Sigmoid colon (tissue), 7 donors: Measurements from ENCODE around the gene NACC1. TPM values are rescaled to one million over a fixed set of nuclear protein-coding genes. Genes with fewer than 3 reads are reported as not detected.

Source experiments
- DNase-seq: peaks from one replicate; pipeline ENCODE4 v3.0.0-alpha.2; 2019
- H3K27ac ChIP-seq, 4 donors: fragments of 200-600 bp; sonication (generic); one replicate each; pipeline ENCODE4 v1.5.1; 2016 to 2019; ENCODE audit warnings: mild to moderate bottlenecking in 1 of 4
- H3K27me3 ChIP-seq, 3 donors: fragments of 200-600 bp; sonication (generic); one replicate each; pipeline ENCODE4 v1.5.1; 2019; ENCODE audit warnings: mild to moderate bottlenecking in 1 of 3
- H3K36me3 ChIP-seq, 4 donors: fragments of 200-600 bp; sonication (generic); one replicate each; pipeline ENCODE4 v1.5.1; 2016 to 2019
- H3K4me1 ChIP-seq, 4 donors: fragments of 200-600 bp; sonication (generic); one replicate each; pipeline ENCODE4 v1.5.1; 2017 to 2019
- H3K4me3 ChIP-seq, 4 donors: fragments of 200-600 bp; sonication (generic); one replicate each; pipeline ENCODE4 v1.5.1; 2017 to 2019; ENCODE audit warnings: mild to moderate bottlenecking in 2 of 4, moderate library complexity in 1 of 4
- H3K9me3 ChIP-seq, 4 donors: fragments of 200-600 bp in 3 of 4; sonication (generic) in 3 of 4; one replicate each; pipeline versions ENCODE4 v1.5.1 to v1.6.1; 2013 to 2019
- EP300 ChIP-seq, 4 donors: sonication (generic); formaldehyde crosslinking; IDR thresholded peaks; one replicate each; pipeline ENCODE4 v1.6.1; 2017; ENCODE audit warnings: antibody characterized with exemption in 4 of 4
- POLR2A ChIP-seq, 2 donors: fragments of 450-650 bp; IDR thresholded peaks; one replicate each; pipeline ENCODE4 v1.6.1; 2016; ENCODE audit warnings: antibody characterized with exemption in 2 of 2, mild to moderate bottlenecking in 2 of 2, moderate library complexity in 2 of 2
- POLR2AphosphoS5 ChIP-seq, 4 donors: sonication (generic); formaldehyde crosslinking; IDR thresholded peaks; one replicate each; pipeline ENCODE4 v1.6.1; 2017; ENCODE audit warnings: antibody characterized with exemption in 4 of 4
- WGBS, 2 donors: extraction: QIAGEN DNeasy Blood & Tissue Kit; methylation state at CpG; one replicate each; pipeline ENCODE4 v1.1.7; 2013; 5-methylcytosine and 5-hydroxymethylcytosine counted together
- intact Hi-C: fragments of 100-400 bp; cut with DNase I; formaldehyde crosslinking; loops from one replicate; pipeline ENCODE4 v1.15.1; 2023
- polyA plus RNA-seq, 3 donors: library from polyadenylated mRNA; stranded (reverse); fragments of 200-250 nt; gene quantifications; one replicate each; pipeline ENCODE4 v1.2.3, GENCODE V29; 2013
- total RNA-seq, 4 donors: library from RNA; depleted of rRNA; stranded (reverse); fragments of >200 nt; gene quantifications; one replicate each; pipeline ENCODE4 v1.1.0, GENCODE V29; 2016
- TF ChIP-seq, protein P1 (sequence below), 4 experiments: fragments of 450-650 bp in 3 of 4; fragments of 200-600 bp in 1 of 4; IDR thresholded peaks; one replicate each; pipeline ENCODE4 v1.5.1; 2016 to 2019; ENCODE audit warnings: antibody characterized with exemption in 4 of 4, mild to moderate bottlenecking in 3 of 4, moderate library complexity in 2 of 4
- donor health status: healthy with polysubstance abuse.
- donor health status: Bipolar disorder and iron deficiency.
- donor health status: healthy.

Gene NACC1
- total and polyA plus RNA-seq, 7 donors = 8.1 to 67.2 (median 18.8) TPM

DNA sequence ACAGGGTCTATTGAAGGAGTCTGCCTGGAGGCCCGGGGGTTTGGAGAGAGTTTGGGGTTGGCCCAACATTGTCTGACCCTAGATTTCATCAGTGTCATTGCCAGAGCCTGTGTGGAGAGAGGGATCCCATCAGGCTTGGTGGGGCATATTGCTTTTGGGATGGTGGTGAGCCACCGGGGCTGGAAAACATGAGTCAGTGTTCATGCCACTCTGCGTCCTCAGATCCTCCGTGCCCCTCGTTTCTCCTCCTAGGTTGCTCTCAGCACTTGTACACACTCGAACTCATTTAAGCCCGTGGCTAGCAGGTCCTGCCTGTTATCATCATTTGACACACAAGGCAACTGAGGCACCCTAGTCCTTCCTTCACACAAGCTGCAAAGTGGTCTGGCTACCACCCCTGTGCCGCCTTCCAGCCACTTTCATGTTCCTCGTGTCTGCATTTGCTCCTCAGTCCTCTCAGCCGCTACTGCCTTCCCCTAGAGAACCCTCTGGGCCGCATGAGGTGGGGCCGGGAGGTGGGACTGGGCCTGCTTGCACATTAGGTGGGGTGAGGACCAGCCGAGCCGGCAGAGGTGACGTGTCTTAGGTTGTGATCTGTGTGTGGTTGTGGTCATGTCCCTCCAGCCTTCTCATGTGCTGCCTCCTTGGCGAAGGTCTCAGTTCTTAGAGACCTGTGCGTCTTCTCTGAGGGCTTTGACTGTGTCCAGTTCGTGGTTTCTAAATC lies 3.6 kb downstream of the NACC1 start:
- Histone ChIP-seq H3K4me3 (no peak overlapping the region), H3K9me3 (no peaks in the 10 kb centered on the region), H3K27ac (no peak overlapping the region), H3K4me1 (peaks cover 0 to 33% (median 30%) of the 10 kb centered on the region in 4 donors), H3K27me3 (no peaks in the 10 kb centered on the region), H3K36me3 (peaks cover 0 to 7% (median 0%) of the 10 kb centered on the region in 4 donors)
- intact Hi-C loops = no loop called here
- DNase-seq = no peak
- TF ChIP-seq, protein P1, sequence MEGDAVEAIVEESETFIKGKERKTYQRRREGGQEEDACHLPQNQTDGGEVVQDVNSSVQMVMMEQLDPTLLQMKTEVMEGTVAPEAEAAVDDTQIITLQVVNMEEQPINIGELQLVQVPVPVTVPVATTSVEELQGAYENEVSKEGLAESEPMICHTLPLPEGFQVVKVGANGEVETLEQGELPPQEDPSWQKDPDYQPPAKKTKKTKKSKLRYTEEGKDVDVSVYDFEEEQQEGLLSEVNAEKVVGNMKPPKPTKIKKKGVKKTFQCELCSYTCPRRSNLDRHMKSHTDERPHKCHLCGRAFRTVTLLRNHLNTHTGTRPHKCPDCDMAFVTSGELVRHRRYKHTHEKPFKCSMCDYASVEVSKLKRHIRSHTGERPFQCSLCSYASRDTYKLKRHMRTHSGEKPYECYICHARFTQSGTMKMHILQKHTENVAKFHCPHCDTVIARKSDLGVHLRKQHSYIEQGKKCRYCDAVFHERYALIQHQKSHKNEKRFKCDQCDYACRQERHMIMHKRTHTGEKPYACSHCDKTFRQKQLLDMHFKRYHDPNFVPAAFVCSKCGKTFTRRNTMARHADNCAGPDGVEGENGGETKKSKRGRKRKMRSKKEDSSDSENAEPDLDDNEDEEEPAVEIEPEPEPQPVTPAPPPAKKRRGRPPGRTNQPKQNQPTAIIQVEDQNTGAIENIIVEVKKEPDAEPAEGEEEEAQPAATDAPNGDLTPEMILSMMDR (IDR thresholded peaks at IDR 0.05) = no peak
- no peak for TF ChIP-seq EP300 (IDR thresholded peaks at IDR 0.05)
- TF ChIP-seq POLR2A (IDR thresholded peaks at IDR 0.05) = no peak
- no peak for TF ChIP-seq POLR2AphosphoS5 (IDR thresholded peaks at IDR 0.05)
- WGBS, 2 donors = 83 to 85% methylated on average over 18 of the region's 18 CpGs

- Histone ChIP-seq H3K9me3 (no peaks in the 10 kb centered on the region), H3K27me3 (no peaks in the 10 kb centered on the region)
- TF ChIP-seq POLR2AphosphoS5 (IDR thresholded peaks at IDR 0.05) (no peak), POLR2A (IDR thresholded peaks at IDR 0.05) (no peak), EP300 (IDR thresholded peaks at IDR 0.05) (no peak)
- TF ChIP-seq, protein P1 (IDR thresholded peaks at IDR 0.05) = no peak
Measured at GRCh38 chr19:13122275-13122878, 4.3 kb downstream of the NACC1 start.

GRCh38 chr19:13122980-13123957 lies 5.2 kb downstream of the NACC1 start:
- Histone ChIP-seq H3K4me1 (peaks cover 0 to 23% (median 20%) of the 10 kb centered on the region in 4 donors), H3K27me3 (no peaks in the 10 kb centered on the region), H3K4me3 (no peak overlapping the region), H3K27ac (no peak overlapping the region), H3K36me3 (peaks cover 0 to 7% (median 0%) of the 10 kb centered on the region in 4 donors), H3K9me3 (no peaks in the 10 kb centered on the region)
- TF ChIP-seq POLR2A (IDR thresholded peaks at IDR 0.05) (no peak), EP300 (IDR thresholded peaks at IDR 0.05) (no peak)
- TF ChIP-seq, protein P1 (IDR thresholded peaks at IDR 0.05) = no peak
- WGBS, 2 donors = 96% methylated on average over 20 of the region's 20 CpGs
- intact Hi-C loops = no loop called here
- no peak for DNase-seq

More at GRCh38 chr19:13122275-13122878, 4.3 kb downstream of the NACC1 start:
- no peak overlapping the region for H3K4me3 ChIP-seq
- no peak for DNase-seq
- intact Hi-C loops = no loop called here
- WGBS, 2 donors = 79 to 87% methylated on average over 13 of the region's 13 CpGs
- H3K27ac ChIP-seq = no peak overlapping the region
- peaks cover 0 to 7% (median 0%) of the 10 kb centered on the region in 4 donors for H3K36me3 ChIP-seq
- peaks cover 0 to 26% (median 24%) of the 10 kb centered on the region in 4 donors for H3K4me1 ChIP-seq

DNA sequence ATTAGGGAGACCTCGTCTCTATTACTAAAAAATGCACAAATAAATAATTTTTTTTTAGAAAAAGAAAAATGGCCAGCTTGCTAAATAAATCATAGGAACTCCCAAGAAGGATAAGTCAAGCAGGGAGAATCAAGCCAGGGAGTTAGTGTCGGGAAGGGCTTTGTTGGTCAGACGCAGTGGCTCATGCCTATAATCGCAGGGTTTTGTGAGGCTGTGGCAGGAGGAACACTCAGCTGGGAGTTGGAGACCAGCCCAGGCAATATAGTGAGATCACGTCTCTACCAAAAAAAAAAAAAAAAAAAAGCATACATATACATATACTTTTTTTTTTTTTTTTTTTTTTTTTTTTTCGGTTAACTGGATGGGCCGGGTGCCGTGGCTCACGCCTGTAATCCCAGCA lies 9.0 kb downstream of the NACC1 start:
- intact Hi-C loops = no loop called here
- 84 to 90% methylated on average over 9 of the region's 9 CpGs for WGBS, 2 donors

More for the DNA sequence above, 9.0 kb downstream of the NACC1 start:
- no peaks in the 10 kb centered on the region for H3K27me3 ChIP-seq
- TF ChIP-seq EP300 (IDR thresholded peaks at IDR 0.05) = no peak
- no peak for TF ChIP-seq POLR2A (IDR thresholded peaks at IDR 0.05)
- TF ChIP-seq POLR2AphosphoS5 (IDR thresholded peaks at IDR 0.05) = no peak
- TF ChIP-seq, protein P1 (IDR thresholded peaks at IDR 0.05) = no peak
- peaks cover 0 to 3% (median 0%) of the 10 kb centered on the region in 4 donors for H3K36me3 ChIP-seq
- H3K4me1 ChIP-seq = no peaks in the 10 kb centered on the region
- H3K9me3 ChIP-seq = no peaks in the 10 kb centered on the region
- DNase-seq = no peak
- H3K4me3 ChIP-seq = no peak overlapping the region
- no peak overlapping the region for H3K27ac ChIP-seq
